GM23338 (cell line): Measurements from ENCODE around the gene TRPC4. TPM values are rescaled to one million over a fixed set of nuclear protein-coding genes. Genes with fewer than 3 reads are reported as not detected.
A peak's percentile ranks its signal among the peaks of the same experiment; 100 is the strongest.

ENCODE experiments used
- ATAC-seq: fragments of 200-7000 bp; cut with Tn5 transposase; 3 replicates; pipeline ENCODE4 v1.9.1; 2020
- DNase-seq: peaks from one replicate; pipeline ENCODE4 v3.0.0-alpha.2; 2015; ENCODE audit warnings: low spot score
- H2AFZ ChIP-seq: fragments of 200-600 bp; sonication (generic); 2 replicates; pipeline ENCODE4 v1.8.0; 2016; ENCODE audit warnings: antibody characterized with exemption, mild to moderate bottlenecking, moderate library complexity
- H3F3A ChIP-seq: fragments of 200-600 bp; sonication (generic); replicated peaks from 2 replicates; pipeline ENCODE4 v1.8.0; 2017; ENCODE audit warnings: antibody characterized with exemption, mixed run types, low read depth
- H3K27ac ChIP-seq: fragments of 200-600 bp; sonication (generic); 2 replicates; pipeline ENCODE4 v1.6.1; 2016; ENCODE audit warnings: low read depth
- H3K27me3 ChIP-seq: fragments of 200-600 bp; sonication (generic); 2 replicates; pipeline ENCODE4 v1.8.0; 2016; ENCODE audit warnings: mild to moderate bottlenecking, mixed run types, moderate library complexity; ENCODE audit not compliant: insufficient read depth
- H3K36me3 ChIP-seq: fragments of 200-600 bp; sonication (generic); 2 replicates; pipeline ENCODE4 v1.8.0; 2016; ENCODE audit warnings: mild to moderate bottlenecking; ENCODE audit not compliant: insufficient read depth
- H3K4me1 ChIP-seq: fragments of 200-600 bp; sonication (generic); 2 replicates; pipeline ENCODE4 v1.8.0; 2016; ENCODE audit warnings: mild to moderate bottlenecking, moderate library complexity; ENCODE audit not compliant: insufficient read depth
- H3K4me2 ChIP-seq: fragments of 200-600 bp; sonication (generic); 2 replicates; pipeline ENCODE4 v1.7.1; 2017; ENCODE audit warnings: mixed run types
- H3K4me3 ChIP-seq: fragments of 200-600 bp; sonication (generic); 2 replicates; pipeline ENCODE4 v1.6.1; 2016; ENCODE audit warnings: mixed run types
- H3K79me2 ChIP-seq: fragments of 200-600 bp; sonication (generic); replicated peaks from 2 replicates; pipeline ENCODE4 v1.8.0; 2017; ENCODE audit warnings: mild to moderate bottlenecking; ENCODE audit not compliant: insufficient read depth
- H3K9me2 ChIP-seq: fragments of 200-600 bp; sonication (generic); 2 replicates; pipeline ENCODE4 v1.8.0; 2017; ENCODE audit not compliant: insufficient read depth
- H4K20me1 ChIP-seq: fragments of 200-600 bp; sonication (generic); replicated peaks from 2 replicates; pipeline ENCODE4 v1.8.0; 2017; ENCODE audit warnings: mild to moderate bottlenecking; ENCODE audit not compliant: insufficient read depth
- H3K27ac Mint-ChIP-seq: 2 replicates; pipeline ENCODE4 v1.8.0; 2020; ENCODE audit warnings: inconsistent platforms, mild to moderate bottlenecking, moderate library complexity, mixed read lengths
- H3K27me3 Mint-ChIP-seq: 3 replicates; pipeline ENCODE4 v1.8.0; 2022; ENCODE audit warnings: low read depth, mild to moderate bottlenecking, moderate library complexity, mixed read lengths, inconsistent platforms; ENCODE audit not compliant: insufficient read depth, poor library complexity
- H3K36me3 Mint-ChIP-seq: 3 replicates; pipeline ENCODE4 v1.8.0; 2021; ENCODE audit warnings: low read depth, mild to moderate bottlenecking, inconsistent platforms, moderate library complexity, mixed read lengths
- H3K4me1 Mint-ChIP-seq: 3 replicates; pipeline ENCODE4 v1.8.0; 2020; ENCODE audit warnings: mild to moderate bottlenecking, inconsistent platforms, mixed read lengths
- H3K4me3 Mint-ChIP-seq: 3 replicates; pipeline ENCODE4 v1.8.0; 2021; ENCODE audit warnings: moderate library complexity, mild to moderate bottlenecking, inconsistent platforms, mixed read lengths
- H3K9me3 Mint-ChIP-seq: 3 replicates; pipeline ENCODE4 v1.8.0; 2020; ENCODE audit warnings: moderate library complexity, mild to moderate bottlenecking, inconsistent platforms, mixed read lengths
- CREB1 ChIP-seq: fragments of 250-450 bp; sonication (Bioruptor Pico); IDR thresholded peaks from 2 replicates; pipeline ENCODE4 v1.5.0; 2020; ENCODE audit warnings: low read depth, mild to moderate bottlenecking, moderate library complexity
- EZH2 ChIP-seq: fragments of 200-600 bp; sonication (generic); IDR thresholded peaks from one replicate; pipeline ENCODE4 v1.8.0; 2017; ENCODE audit warnings: antibody characterized with exemption, mild to moderate bottlenecking, low read depth; ENCODE audit not compliant: unreplicated experiment
- EZH2phosphoT487 ChIP-seq: fragments of 200-600 bp; sonication (generic); IDR thresholded peaks from one replicate; pipeline ENCODE4 v1.8.1; 2018; ENCODE audit warnings: antibody characterized with exemption; ENCODE audit not compliant: unreplicated experiment
- JUNB ChIP-seq: IDR thresholded peaks from one replicate; pipeline ENCODE4 v1.6.1; 2016; ENCODE audit warnings: antibody characterized with exemption; ENCODE audit not compliant: unreplicated experiment
- NANOG ChIP-seq: IDR thresholded peaks from 2 replicates; pipeline ENCODE4 v1.6.1; 2016; ENCODE audit warnings: antibody characterized with exemption, borderline replicate concordance
- POLR2AphosphoS5 ChIP-seq: IDR thresholded peaks from 2 replicates; pipeline ENCODE4 v1.6.1; 2016; ENCODE audit warnings: antibody characterized with exemption, low read depth
- STAT1 ChIP-seq: IDR thresholded peaks from one replicate; pipeline ENCODE4 v1.6.1; 2016; ENCODE audit warnings: antibody characterized with exemption; ENCODE audit not compliant: unreplicated experiment
- ZNF114 ChIP-seq: fragments of 250-450 bp; sonication (Bioruptor Pico); IDR thresholded peaks from 2 replicates; pipeline ENCODE4 v1.5.0; 2020; ENCODE audit warnings: mild to moderate bottlenecking, moderate library complexity
- ZNF331 ChIP-seq: fragments of 250-450 bp; sonication (Bioruptor Pico); IDR thresholded peaks from 2 replicates; pipeline ENCODE4 v1.5.0; 2020; ENCODE audit warnings: low read depth, mild to moderate bottlenecking, moderate library complexity
- polyA plus RNA-seq: library from polyadenylated mRNA; unstranded; fragments of >200 nt; fragmentation: Nextera tagmentation; extraction: Ambion mirVana; gene quantifications from 2 replicates; pipeline ENCODE4 v1.2.1, GENCODE V29; 2016
- total RNA-seq: library from RNA; depleted of rRNA; stranded (reverse); fragments of >200 nt; shearing (Covaris generic); gene quantifications from 2 replicates; pipeline ENCODE4 v1.2.3, GENCODE V29; 2014
- TF ChIP-seq, protein P1 (sequence below), 2 experiments: fragments of 200-600 bp in 1 of 2; sonication (generic) in 1 of 2; conservative IDR thresholded peaks; 2 replicates each; pipeline versions ENCODE4 v1.5.1 to v1.6.1; 2016 to 2017; ENCODE audit warnings: antibody characterized with exemption in 2 of 2, low read depth in 2 of 2, mild to moderate bottlenecking in 2 of 2, moderate library complexity in 1 of 2
- TF ChIP-seq, protein P2 (sequence below): IDR thresholded peaks from one replicate; pipeline ENCODE4 v1.6.1; 2018; ENCODE audit warnings: antibody characterized with exemption; ENCODE audit not compliant: unreplicated experiment
- TF ChIP-seq, protein P3 (sequence below): IDR thresholded peaks from 2 replicates; pipeline ENCODE4 v1.6.1; 2016; ENCODE audit warnings: antibody characterized with exemption
- TF ChIP-seq, protein P4 (sequence below): fragments of 250-450 bp; sonication (Bioruptor Pico); IDR thresholded peaks from 2 replicates; pipeline ENCODE4 v1.5.0; 2020; ENCODE audit warnings: mild to moderate bottlenecking, moderate library complexity

Gene TRPC4
- total and polyA plus RNA-seq, 2 experiments from 2014 or later: 1.1 to 2.1 TPM

DNA sequence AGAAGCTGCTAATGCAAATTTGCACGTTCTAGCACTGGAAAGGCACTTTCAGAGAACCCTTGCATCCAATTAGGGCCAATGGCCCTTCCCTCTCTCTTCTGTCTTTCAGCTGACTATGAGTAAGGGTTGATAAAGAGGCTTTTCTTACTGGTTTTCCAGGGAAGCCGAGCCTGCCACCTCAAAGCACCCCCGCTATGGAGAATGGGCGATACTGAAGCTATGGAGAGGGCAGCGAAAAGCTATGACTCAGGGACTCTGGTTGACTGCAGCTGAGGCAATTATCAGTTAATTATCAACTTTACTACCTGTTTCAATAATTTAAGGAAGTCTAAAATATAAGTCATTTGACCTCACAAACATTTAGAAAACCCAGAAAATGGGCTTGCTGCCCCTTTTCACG, 115.8 kb downstream of the TRPC4 start:
- peak; percentile 55 for ATAC-seq
- peak overlapping the region; percentile 9; the same call in 1 of the 2 replicates for H3K27ac Mint-ChIP-seq

More for the DNA sequence above, 115.8 kb downstream of the TRPC4 start:
- no peaks in the 10 kb centered on the region for H3K36me3 ChIP-seq
- H3K4me3 ChIP-seq: no peak overlapping the region
- H3K36me3 Mint-ChIP-seq: no peaks in the 10 kb centered on the region
- no peaks in the 10 kb centered on the region for H3K27me3 Mint-ChIP-seq
- H3K79me2 ChIP-seq: no peaks in the 10 kb centered on the region
- no peaks in the 10 kb centered on the region; the same call in 2 of the 3 replicates for H3K9me3 Mint-ChIP-seq
- H3F3A ChIP-seq: no peaks in the 10 kb centered on the region
- no peaks in the 10 kb centered on the region for H4K20me1 ChIP-seq
- TF ChIP-seq, protein P1, sequence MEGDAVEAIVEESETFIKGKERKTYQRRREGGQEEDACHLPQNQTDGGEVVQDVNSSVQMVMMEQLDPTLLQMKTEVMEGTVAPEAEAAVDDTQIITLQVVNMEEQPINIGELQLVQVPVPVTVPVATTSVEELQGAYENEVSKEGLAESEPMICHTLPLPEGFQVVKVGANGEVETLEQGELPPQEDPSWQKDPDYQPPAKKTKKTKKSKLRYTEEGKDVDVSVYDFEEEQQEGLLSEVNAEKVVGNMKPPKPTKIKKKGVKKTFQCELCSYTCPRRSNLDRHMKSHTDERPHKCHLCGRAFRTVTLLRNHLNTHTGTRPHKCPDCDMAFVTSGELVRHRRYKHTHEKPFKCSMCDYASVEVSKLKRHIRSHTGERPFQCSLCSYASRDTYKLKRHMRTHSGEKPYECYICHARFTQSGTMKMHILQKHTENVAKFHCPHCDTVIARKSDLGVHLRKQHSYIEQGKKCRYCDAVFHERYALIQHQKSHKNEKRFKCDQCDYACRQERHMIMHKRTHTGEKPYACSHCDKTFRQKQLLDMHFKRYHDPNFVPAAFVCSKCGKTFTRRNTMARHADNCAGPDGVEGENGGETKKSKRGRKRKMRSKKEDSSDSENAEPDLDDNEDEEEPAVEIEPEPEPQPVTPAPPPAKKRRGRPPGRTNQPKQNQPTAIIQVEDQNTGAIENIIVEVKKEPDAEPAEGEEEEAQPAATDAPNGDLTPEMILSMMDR (conservative IDR thresholded peaks at IDR 0.05; ENCODE audit: low read depth in 2 of 2): no peak
- TF ChIP-seq NANOG: no peak
- TF ChIP-seq ZNF331 (CRISPR knock-in tag): no peak
- TF ChIP-seq, protein P2, sequence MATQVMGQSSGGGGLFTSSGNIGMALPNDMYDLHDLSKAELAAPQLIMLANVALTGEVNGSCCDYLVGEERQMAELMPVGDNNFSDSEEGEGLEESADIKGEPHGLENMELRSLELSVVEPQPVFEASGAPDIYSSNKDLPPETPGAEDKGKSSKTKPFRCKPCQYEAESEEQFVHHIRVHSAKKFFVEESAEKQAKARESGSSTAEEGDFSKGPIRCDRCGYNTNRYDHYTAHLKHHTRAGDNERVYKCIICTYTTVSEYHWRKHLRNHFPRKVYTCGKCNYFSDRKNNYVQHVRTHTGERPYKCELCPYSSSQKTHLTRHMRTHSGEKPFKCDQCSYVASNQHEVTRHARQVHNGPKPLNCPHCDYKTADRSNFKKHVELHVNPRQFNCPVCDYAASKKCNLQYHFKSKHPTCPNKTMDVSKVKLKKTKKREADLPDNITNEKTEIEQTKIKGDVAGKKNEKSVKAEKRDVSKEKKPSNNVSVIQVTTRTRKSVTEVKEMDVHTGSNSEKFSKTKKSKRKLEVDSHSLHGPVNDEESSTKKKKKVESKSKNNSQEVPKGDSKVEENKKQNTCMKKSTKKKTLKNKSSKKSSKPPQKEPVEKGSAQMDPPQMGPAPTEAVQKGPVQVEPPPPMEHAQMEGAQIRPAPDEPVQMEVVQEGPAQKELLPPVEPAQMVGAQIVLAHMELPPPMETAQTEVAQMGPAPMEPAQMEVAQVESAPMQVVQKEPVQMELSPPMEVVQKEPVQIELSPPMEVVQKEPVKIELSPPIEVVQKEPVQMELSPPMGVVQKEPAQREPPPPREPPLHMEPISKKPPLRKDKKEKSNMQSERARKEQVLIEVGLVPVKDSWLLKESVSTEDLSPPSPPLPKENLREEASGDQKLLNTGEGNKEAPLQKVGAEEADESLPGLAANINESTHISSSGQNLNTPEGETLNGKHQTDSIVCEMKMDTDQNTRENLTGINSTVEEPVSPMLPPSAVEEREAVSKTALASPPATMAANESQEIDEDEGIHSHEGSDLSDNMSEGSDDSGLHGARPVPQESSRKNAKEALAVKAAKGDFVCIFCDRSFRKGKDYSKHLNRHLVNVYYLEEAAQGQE: no peak
- no peak for TF ChIP-seq CREB1 (CRISPR knock-in tag)
- TF ChIP-seq POLR2AphosphoS5: no peak
- TF ChIP-seq EZH2phosphoT487: no peak
- no peak for TF ChIP-seq STAT1
- no peak for TF ChIP-seq EZH2
- no peak for TF ChIP-seq ZNF114
- TF ChIP-seq, protein P3, sequence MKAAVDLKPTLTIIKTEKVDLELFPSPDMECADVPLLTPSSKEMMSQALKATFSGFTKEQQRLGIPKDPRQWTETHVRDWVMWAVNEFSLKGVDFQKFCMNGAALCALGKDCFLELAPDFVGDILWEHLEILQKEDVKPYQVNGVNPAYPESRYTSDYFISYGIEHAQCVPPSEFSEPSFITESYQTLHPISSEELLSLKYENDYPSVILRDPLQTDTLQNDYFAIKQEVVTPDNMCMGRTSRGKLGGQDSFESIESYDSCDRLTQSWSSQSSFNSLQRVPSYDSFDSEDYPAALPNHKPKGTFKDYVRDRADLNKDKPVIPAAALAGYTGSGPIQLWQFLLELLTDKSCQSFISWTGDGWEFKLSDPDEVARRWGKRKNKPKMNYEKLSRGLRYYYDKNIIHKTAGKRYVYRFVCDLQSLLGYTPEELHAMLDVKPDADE: no peak
- TF ChIP-seq, protein P4, sequence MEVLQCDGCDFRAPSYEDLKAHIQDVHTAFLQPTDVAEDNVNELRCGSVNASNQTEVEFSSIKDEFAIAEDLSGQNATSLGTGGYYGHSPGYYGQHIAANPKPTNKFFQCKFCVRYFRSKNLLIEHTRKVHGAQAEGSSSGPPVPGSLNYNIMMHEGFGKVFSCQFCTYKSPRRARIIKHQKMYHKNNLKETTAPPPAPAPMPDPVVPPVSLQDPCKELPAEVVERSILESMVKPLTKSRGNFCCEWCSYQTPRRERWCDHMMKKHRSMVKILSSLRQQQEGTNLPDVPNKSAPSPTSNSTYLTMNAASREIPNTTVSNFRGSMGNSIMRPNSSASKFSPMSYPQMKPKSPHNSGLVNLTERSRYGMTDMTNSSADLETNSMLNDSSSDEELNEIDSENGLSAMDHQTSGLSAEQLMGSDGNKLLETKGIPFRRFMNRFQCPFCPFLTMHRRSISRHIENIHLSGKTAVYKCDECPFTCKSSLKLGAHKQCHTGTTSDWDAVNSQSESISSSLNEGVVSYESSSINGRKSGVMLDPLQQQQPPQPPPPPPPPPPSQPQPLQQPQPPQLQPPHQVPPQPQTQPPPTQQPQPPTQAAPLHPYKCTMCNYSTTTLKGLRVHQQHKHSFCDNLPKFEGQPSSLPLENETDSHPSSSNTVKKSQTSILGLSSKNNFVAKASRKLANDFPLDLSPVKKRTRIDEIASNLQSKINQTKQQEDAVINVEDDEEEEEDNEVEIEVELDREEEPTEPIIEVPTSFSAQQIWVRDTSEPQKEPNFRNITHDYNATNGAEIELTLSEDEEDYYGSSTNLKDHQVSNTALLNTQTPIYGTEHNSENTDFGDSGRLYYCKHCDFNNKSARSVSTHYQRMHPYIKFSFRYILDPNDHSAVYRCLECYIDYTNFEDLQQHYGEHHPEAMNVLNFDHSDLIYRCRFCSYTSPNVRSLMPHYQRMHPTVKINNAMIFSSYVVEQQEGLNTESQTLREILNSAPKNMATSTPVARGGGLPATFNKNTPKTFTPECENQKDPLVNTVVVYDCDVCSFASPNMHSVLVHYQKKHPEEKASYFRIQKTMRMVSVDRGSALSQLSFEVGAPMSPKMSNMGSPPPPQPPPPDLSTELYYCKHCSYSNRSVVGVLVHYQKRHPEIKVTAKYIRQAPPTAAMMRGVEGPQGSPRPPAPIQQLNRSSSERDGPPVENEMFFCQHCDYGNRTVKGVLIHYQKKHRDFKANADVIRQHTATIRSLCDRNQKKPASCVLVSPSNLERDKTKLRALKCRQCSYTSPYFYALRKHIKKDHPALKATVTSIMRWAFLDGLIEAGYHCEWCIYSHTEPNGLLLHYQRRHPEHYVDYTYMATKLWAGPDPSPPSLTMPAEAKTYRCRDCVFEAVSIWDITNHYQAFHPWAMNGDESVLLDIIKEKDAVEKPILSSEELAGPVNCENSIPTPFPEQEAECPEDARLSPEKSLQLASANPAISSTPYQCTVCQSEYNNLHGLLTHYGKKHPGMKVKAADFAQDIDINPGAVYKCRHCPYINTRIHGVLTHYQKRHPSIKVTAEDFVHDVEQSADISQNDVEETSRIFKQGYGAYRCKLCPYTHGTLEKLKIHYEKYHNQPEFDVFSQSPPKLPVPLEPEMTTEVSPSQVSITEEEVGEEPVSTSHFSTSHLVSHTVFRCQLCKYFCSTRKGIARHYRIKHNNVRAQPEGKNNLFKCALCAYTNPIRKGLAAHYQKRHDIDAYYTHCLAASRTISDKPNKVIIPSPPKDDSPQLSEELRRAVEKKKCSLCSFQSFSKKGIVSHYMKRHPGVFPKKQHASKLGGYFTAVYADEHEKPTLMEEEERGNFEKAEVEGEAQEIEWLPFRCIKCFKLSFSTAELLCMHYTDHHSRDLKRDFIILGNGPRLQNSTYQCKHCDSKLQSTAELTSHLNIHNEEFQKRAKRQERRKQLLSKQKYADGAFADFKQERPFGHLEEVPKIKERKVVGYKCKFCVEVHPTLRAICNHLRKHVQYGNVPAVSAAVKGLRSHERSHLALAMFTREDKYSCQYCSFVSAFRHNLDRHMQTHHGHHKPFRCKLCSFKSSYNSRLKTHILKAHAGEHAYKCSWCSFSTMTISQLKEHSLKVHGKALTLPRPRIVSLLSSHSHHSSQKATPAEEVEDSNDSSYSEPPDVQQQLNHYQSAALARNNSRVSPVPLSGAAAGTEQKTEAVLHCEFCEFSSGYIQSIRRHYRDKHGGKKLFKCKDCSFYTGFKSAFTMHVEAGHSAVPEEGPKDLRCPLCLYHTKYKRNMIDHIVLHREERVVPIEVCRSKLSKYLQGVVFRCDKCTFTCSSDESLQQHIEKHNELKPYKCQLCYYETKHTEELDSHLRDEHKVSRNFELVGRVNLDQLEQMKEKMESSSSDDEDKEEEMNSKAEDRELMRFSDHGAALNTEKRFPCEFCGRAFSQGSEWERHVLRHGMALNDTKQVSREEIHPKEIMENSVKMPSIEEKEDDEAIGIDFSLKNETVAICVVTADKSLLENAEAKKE: no peak
- no peak for TF ChIP-seq JUNB
- no peak overlapping the region for H3K4me3 Mint-ChIP-seq
- H3K4me1 Mint-ChIP-seq: peaks cover 3% of the 10 kb centered on the region; the same call in 2 of the 3 replicates
- H3K9me2 ChIP-seq: no peaks in the 10 kb centered on the region
- DNase-seq: peak; percentile 16
- no peaks in the 10 kb centered on the region for H3K27me3 ChIP-seq
- no peaks in the 10 kb centered on the region for H3K4me1 ChIP-seq
- 0 out of 2 replicates have a peak overlapping the region, but pooled peaks have one; percentile 3 for H2AFZ ChIP-seq
- H3K4me2 ChIP-seq: no peak overlapping the region
- H3K27ac ChIP-seq: no peak overlapping the region
